Heart left ventricle (tissue), 16 donors: ENCODE measurements around the gene ITGAV. TPM values are rescaled to one million over a fixed set of nuclear protein-coding genes. Genes with fewer than 3 reads are reported as not detected.

Experiments used
- ATAC-seq, 4 donors: fragments of 200-7000 bp; cut with Tn5 transposase; one replicate each; pipeline ENCODE4 v1.9.1; 2020 to 2022; ENCODE audit warnings: moderate library complexity in 4 of 4, mild to moderate bottlenecking in 3 of 4, moderate number of reproducible peaks in 1 of 4
- DNase-seq, 5 donors: peaks; one replicate each; pipeline ENCODE4 v3.0.0-alpha.2; 2020
- H3K27ac ChIP-seq, 12 donors: fragments of 200-600 bp; sonication (generic) in 4 of 12; one replicate each; pipeline versions ENCODE4 v1.5.0 to v1.8.0; 2016 to 2022; ENCODE audit warnings: mild to moderate bottlenecking in 2 of 12
- H3K27me3 ChIP-seq, 9 donors: fragments of 200-600 bp; sonication (generic) in 2 of 9; one replicate each; pipeline versions ENCODE4 v1.5.1 to v1.8.0; 2016 to 2022; ENCODE audit warnings: mild to moderate bottlenecking in 3 of 9
- H3K36me3 ChIP-seq, 9 donors: fragments of 200-600 bp; sonication (generic) in 2 of 9; one replicate each; pipeline versions ENCODE4 v1.5.0 to v1.8.0; 2018 to 2022; ENCODE audit warnings: mild to moderate bottlenecking in 2 of 9
- H3K4me1 ChIP-seq, 12 donors: fragments of 200-600 bp; sonication (generic) in 4 of 12; one replicate each; pipeline versions ENCODE4 v1.5.0 to v1.8.0; 2016 to 2022; ENCODE audit warnings: mild to moderate bottlenecking in 3 of 12
- H3K4me3 ChIP-seq, 12 donors: fragments of 200-600 bp; sonication (generic) in 4 of 12; one replicate each; pipeline versions ENCODE4 v1.5.0 to v1.8.0; 2017 to 2022; ENCODE audit warnings: mild to moderate bottlenecking in 9 of 12, moderate library complexity in 4 of 12
- H3K9me3 ChIP-seq, 12 donors: fragments of 200-600 bp; sonication (generic) in 4 of 12; one replicate each; pipeline versions ENCODE4 v1.5.0 to v1.8.0; 2016 to 2022; ENCODE audit warnings: mild to moderate bottlenecking in 1 of 12
- POLR2A ChIP-seq, 2 donors: fragments of 450-650 bp; IDR thresholded peaks; one replicate each; pipeline ENCODE4 v1.6.1; 2017; ENCODE audit warnings: antibody characterized with exemption in 2 of 2, mild to moderate bottlenecking in 2 of 2, moderate library complexity in 2 of 2
- WGBS, 4 donors: extraction: QIAGEN DNeasy Blood & Tissue Kit in 2 of 4; methylation state at CpG; one replicate each; pipeline versions ENCODE4 v1.1.5 to v1.1.7; 2013 to 2018; 5-methylcytosine and 5-hydroxymethylcytosine counted together
- intact Hi-C, 10 donors: fragments of 100-400 bp; cut with DNase I; formaldehyde crosslinking; loops; one replicate each; pipeline versions ENCODE4 v1.11.1 to v1.14.2; 2022
- polyA plus RNA-seq, 2 donors: library from polyadenylated mRNA; stranded (reverse); fragments of 200-250 nt; gene quantifications; one replicate each; pipeline ENCODE4 v1.2.3, GENCODE V29; 2013
- total RNA-seq, 9 donors: library from RNA; depleted of rRNA in 2 of 9; stranded (reverse); fragments of >200 nt in 2 of 9; fragmentation: NEBNext Ultra II Directional in 3 of 9; extraction: Animal tissue kit (Norgen Biotek cat#: 25700) in 3 of 9; gene quantifications; one replicate each; pipeline versions ENCODE4 v1.1.0 to v1.2.4, GENCODE V29; 2016 to 2023
- TF ChIP-seq, protein P1 (sequence below), 12 donors: fragments of 200-600 bp; sonication (generic) in 4 of 12; IDR thresholded peaks; one replicate each; pipeline versions ENCODE4 v1.5.0 to v1.8.0; 2018 to 2022; ENCODE audit warnings: antibody characterized with exemption in 12 of 12, mild to moderate bottlenecking in 5 of 12
- donor health status: ischemic (EF 13 %, LVEDD 7.1; RV severe dilation, severe dysfunction).
- donor health status: healthy with polysubstance abuse.
- donor health status: DM: no; HTN: yes; CAD: no.
- donor health status: DM: no; HTN: no; CAD: no.
- donor health status: ischemic (EF 25% LVEDD 6.9; RV normal size, moderate dysfunction).
- donor health status: ischemic (EF 25% LVEDD 5.7; RV mildly dilated, moderate dysfunction).
- donor health status: healthy.
- donor health status: DM: yes; HTN: yes; CAD: no.
- donor health status: ischemic (EF 35%, LVEDD 5.7; RV mildly dilated, moderate dysfunction).
- donor health status: nonischemic (EF 11% LVEDD 7.7; RV severe dilation, severe dysfunction).
- donor health status: DM: yes; HTN: yes; CAD: no.
- donor health status: PGD.
- donor health status: ischemic (EF 29% LVEDD 5.4; RV normal size, mild dysfunction).
- donor health status: nonischemic (EF 23%, LVEDD 6.1; RV moderate dilation, normal function).

Gene ITGAV
- total and polyA plus RNA-seq, 11 donors: 22.5 to 358 (median 189) TPM

DNA sequence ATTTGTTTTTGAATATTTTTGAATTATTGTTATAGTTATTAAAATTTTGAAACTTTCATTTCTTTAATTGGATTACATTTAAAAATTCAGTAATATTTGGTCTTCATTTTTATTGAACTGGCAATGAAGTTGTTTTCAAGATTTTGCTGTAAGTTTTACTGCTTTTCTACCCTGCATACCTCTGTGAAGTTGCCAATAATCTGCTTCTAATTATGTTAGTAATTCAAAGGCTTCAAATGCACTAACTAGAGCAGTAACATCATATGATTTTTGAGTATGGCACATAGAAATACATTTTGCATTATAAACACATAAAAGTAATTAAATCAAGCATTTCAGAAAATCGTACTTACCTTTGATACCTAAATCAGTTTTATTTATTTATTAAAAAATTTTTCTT, 63.7 kb downstream of the ITGAV start:
- no peak overlapping the region for H3K27ac ChIP-seq
- no peak overlapping the region for H3K4me3 ChIP-seq
- intact Hi-C loops: no loop called here
- no peaks in the 10 kb centered on the region for H3K27me3 ChIP-seq
- ATAC-seq: no peak
- no peak for DNase-seq
- 96 to 100% (median 99%) methylated on average over 1 of the region's 1 CpG for WGBS, 4 donors
- H3K9me3 ChIP-seq: no peaks in the 10 kb centered on the region
- TF ChIP-seq, protein P1, sequence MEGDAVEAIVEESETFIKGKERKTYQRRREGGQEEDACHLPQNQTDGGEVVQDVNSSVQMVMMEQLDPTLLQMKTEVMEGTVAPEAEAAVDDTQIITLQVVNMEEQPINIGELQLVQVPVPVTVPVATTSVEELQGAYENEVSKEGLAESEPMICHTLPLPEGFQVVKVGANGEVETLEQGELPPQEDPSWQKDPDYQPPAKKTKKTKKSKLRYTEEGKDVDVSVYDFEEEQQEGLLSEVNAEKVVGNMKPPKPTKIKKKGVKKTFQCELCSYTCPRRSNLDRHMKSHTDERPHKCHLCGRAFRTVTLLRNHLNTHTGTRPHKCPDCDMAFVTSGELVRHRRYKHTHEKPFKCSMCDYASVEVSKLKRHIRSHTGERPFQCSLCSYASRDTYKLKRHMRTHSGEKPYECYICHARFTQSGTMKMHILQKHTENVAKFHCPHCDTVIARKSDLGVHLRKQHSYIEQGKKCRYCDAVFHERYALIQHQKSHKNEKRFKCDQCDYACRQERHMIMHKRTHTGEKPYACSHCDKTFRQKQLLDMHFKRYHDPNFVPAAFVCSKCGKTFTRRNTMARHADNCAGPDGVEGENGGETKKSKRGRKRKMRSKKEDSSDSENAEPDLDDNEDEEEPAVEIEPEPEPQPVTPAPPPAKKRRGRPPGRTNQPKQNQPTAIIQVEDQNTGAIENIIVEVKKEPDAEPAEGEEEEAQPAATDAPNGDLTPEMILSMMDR (IDR thresholded peaks at IDR 0.05): no peak
- no peak for TF ChIP-seq POLR2A (IDR thresholded peaks at IDR 0.05)
- no peaks in the 10 kb centered on the region for H3K4me1 ChIP-seq
- H3K36me3 ChIP-seq: peaks cover 0 to 100% (median 82%) of the 10 kb centered on the region in 9 donors

GRCh38 chr2:186659383-186659782, 69.5 kb downstream of the ITGAV start:
- Histone ChIP-seq H3K36me3 (peaks cover 0 to 100% (median 86%) of the 10 kb centered on the region in 9 donors), H3K9me3 (no peaks in the 10 kb centered on the region), H3K4me3 (no peak overlapping the region), H3K27me3 (no peaks in the 10 kb centered on the region), H3K27ac (no peak overlapping the region), H3K4me1 (peaks cover 0 to 3% (median 0%) of the 10 kb centered on the region in 12 donors)
- intact Hi-C loops: no loop called here
- TF ChIP-seq, protein P1 (IDR thresholded peaks at IDR 0.05): no peak
- TF ChIP-seq POLR2A (IDR thresholded peaks at IDR 0.05): no peak
- DNase-seq: no peak
- no peak for ATAC-seq

DNA sequence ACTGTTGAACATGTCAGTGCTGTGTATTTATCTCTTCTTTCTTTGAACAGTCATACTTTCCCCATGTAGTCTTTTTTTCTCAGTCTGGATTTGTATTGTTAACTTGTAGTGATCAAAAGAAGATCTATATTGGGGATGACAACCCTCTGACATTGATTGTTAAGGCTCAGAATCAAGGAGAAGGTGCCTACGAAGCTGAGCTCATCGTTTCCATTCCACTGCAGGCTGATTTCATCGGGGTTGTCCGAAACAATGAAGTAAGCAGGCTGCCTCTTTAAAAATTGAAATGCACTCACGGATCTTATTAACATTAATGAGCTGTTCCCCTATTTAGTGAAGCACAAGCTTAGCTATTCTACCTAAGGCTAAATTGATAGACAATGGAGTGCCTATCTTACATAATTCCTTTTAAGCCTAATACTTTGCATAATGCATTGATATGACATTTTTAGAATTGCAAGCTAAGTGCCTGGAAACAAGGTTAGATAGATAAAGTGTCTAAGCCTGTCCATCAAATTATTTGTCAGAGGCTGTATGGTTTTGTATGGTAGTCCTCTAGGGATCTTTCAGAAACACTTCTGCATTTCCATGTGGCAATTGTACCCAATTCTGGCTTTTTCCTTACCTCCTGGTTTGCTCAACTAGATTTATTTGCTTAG, 74.7 kb downstream of the ITGAV start:
- H3K4me3 ChIP-seq: no peak overlapping the region
- TF ChIP-seq, protein P1 (IDR thresholded peaks at IDR 0.05): no peak
- TF ChIP-seq POLR2A (IDR thresholded peaks at IDR 0.05): no peak
- H3K27ac ChIP-seq: peak overlapping the region in 1 of 12 donors; percentile 3
- H3K36me3 ChIP-seq: peaks cover 0 to 100% (median 90%) of the 10 kb centered on the region in 9 donors
- peaks cover 0 to 6% (median 0%) of the 10 kb centered on the region in 12 donors for H3K4me1 ChIP-seq
- ATAC-seq (no peak), DNase-seq (no peak)
- no peaks in the 10 kb centered on the region for H3K9me3 ChIP-seq
- intact Hi-C loops: no loop called here
- whole genome bisulfite sequencing, 4 donors: 43 to 72% (median 59%) methylated on average over 5 of the region's 5 CpGs
- no peaks in the 10 kb centered on the region for H3K27me3 ChIP-seq

DNA sequence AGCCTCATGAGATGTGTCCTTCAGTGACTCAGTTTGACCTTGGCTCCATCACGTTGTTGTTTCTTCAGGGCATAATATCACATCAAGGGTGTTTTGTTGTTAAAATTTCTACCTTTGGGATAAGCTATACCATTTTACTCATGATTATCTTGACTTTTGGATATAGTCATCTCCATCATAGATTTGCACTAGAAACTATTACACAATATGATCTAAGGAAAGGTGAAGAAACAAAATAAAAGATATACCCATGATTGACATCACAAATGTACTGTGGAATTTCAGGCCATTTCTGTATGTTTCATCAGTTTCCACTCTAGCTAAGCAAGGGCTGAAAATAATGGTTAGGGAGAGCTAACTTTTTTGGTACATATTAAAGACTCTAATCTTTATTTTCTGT, 79.3 kb downstream of the ITGAV start:
- Histone ChIP-seq H3K27ac (no peak overlapping the region), H3K36me3 (peaks cover 0 to 100% (median 99%) of the 10 kb centered on the region in 9 donors), H3K4me3 (no peak overlapping the region), H3K27me3 (no peaks in the 10 kb centered on the region), H3K4me1 (peaks cover 0 to 5% (median 0%) of the 10 kb centered on the region in 12 donors), H3K9me3 (peaks cover 0 to 18% (median 4%) of the 10 kb centered on the region in 12 donors)
- 53 to 66% (median 60%) methylated on average over 1 of the region's 1 CpG for WGBS, 4 donors
- intact Hi-C loops: no loop called here
- TF ChIP-seq POLR2A (IDR thresholded peaks at IDR 0.05): no peak
- TF ChIP-seq, protein P1 (IDR thresholded peaks at IDR 0.05): no peak
- no peak for DNase-seq
- no peak for ATAC-seq
